Skeletal muscle satellite cell (primary cell): ENCODE results near the gene C1QTNF12.

Experiments used
- H3K27me3 ChIP-seq: 2 replicates; pipeline ENCODE4 v1.7.0; 2013; ENCODE audit warnings: low read length; ENCODE audit not compliant: control insufficient read depth, insufficient read depth
- H3K36me3 ChIP-seq: 2 replicates; pipeline ENCODE4 v1.7.0; 2013; ENCODE audit warnings: mild to moderate bottlenecking, control low read depth, low read length; ENCODE audit not compliant: insufficient read depth
- H3K4me1 ChIP-seq: 2 replicates; pipeline ENCODE4 v1.7.0; 2013; ENCODE audit warnings: low read length; ENCODE audit not compliant: control insufficient read depth, insufficient read depth
- H3K4me2 ChIP-seq: 2 replicates; pipeline ENCODE4 v1.7.0; 2013; ENCODE audit warnings: mild to moderate bottlenecking, low read length
- H3K4me3 ChIP-seq: 2 replicates; pipeline ENCODE4 v1.7.0; 2013; ENCODE audit warnings: low read length
- H3K9ac ChIP-seq: 2 replicates; pipeline ENCODE4 v1.7.0; 2013; ENCODE audit warnings: mild to moderate bottlenecking, low read depth, low read length, moderate library complexity
- H3K9me3 ChIP-seq: replicated peaks from 2 replicates; pipeline ENCODE4 v1.7.0; 2013; ENCODE audit warnings: mild to moderate bottlenecking, control low read depth, low read length

The C1QTNF12 gene

GRCh38 chr1:1279028-1279427, 32.5 kb upstream of the C1QTNF12 start:
- Histone ChIP-seq H3K9ac (no peak overlapping the region), H3K4me2 (no peak overlapping the region), H3K36me3 (no peaks in the 10 kb centered on the region), H3K4me3 (no peak overlapping the region), H3K4me1 (peaks cover 23% of the 10 kb centered on the region), H3K9me3 (no peaks in the 10 kb centered on the region), H3K27me3 (no peaks in the 10 kb centered on the region)

- Histone ChIP-seq H3K9me3 (no peaks in the 10 kb centered on the region), H3K4me1 (peaks cover 23% of the 10 kb centered on the region), H3K4me2 (no peak overlapping the region), H3K4me3 (no peak overlapping the region), H3K27me3 (no peaks in the 10 kb centered on the region), H3K9ac (no peak overlapping the region), H3K36me3 (no peaks in the 10 kb centered on the region)
These were observed 32.1 kb upstream of the C1QTNF12 start for GRCh38 chr1:1278620-1279019.

DNA sequence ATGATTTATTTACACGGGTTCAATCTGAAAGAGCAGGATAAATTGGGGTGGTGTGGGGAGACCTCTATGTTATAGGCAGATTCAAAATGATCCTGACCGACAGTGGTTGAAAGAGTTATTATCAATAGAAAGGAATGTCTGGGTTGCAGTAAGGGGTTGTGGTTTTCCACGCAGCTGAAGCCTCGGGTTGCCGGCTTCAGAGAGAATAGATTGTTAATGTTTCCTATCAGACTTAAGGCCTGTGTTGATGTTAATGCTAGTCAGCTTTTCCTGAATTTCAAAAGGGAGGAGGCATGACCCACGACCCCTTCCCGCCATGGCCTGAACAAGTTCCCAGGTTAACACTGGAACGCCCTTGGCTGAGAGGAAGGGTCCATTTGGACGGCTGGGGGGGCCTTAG, 29.3 kb upstream of the C1QTNF12 start:
- H3K9me3 ChIP-seq, result no peaks in the 10 kb centered on the region
- H3K4me2 ChIP-seq, result no peak overlapping the region
- peaks cover 28% of the 10 kb centered on the region for H3K4me1 ChIP-seq
- H3K9ac ChIP-seq, result no peak overlapping the region
- H3K27me3 ChIP-seq, result no peaks in the 10 kb centered on the region
- H3K4me3 ChIP-seq, result no peak overlapping the region
- H3K36me3 ChIP-seq, result peaks cover 13% of the 10 kb centered on the region

- Histone ChIP-seq H3K36me3 (peaks cover 14% of the 10 kb centered on the region), H3K4me2 (peak overlapping the region; percentile 95), H3K9me3 (no peaks in the 10 kb centered on the region), H3K4me1 (peaks cover 35% of the 10 kb centered on the region), H3K4me3 (peak overlapping the region; percentile 99), H3K9ac (peak overlapping the region; percentile 100), H3K27me3 (no peaks in the 10 kb centered on the region)
These were observed 28.5 kb upstream of the C1QTNF12 start for GRCh38 chr1:1274931-1275431.

GRCh38 chr1:1274299-1274930, 27.9 kb upstream of the C1QTNF12 start:
- Histone ChIP-seq H3K4me1 (peaks cover 35% of the 10 kb centered on the region), H3K4me3 (peak overlapping the region; percentile 99), H3K9ac (peak overlapping the region; percentile 100), H3K4me2 (peak overlapping the region; percentile 95), H3K9me3 (no peaks in the 10 kb centered on the region), H3K36me3 (peaks cover 18% of the 10 kb centered on the region), H3K27me3 (no peaks in the 10 kb centered on the region)

DNA sequence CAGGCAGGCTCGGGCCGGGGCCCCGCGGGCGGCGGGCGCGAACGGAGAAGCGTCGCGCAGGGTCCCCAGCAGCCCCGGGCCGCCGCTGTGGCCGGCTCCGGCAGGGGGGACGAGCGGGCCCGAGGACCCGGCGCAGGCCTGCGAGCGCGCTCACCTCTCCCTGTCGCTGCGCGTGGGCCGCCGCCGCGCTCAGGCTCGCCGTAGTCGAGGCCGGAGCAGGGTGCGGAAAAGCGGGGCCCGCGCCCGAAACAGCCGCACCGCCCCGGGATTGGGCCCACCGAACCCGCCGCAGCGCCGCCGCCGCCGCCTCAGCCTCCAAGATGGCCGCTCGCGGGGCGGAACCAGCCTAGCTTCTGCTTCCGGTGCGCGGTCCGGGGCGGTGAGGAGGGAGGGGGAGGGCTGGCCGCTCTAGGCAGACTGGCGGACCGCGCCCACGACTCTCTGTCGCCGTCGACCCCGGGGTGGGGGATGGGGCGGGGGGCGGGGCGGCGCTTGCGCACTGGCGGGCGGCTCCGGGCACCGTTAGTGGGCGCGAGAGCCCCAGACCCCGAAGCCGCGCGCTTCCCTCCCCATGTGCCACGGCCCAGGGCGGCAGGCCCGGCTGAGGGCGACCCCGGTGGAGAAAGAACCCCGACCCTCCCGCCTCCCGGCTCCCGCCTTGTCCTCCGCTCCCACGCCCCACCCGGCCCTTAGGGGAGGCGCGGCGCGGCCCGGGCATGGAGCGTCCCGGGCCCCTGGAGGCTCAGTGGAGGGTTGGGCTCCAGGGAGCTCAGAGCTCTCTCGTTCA, 27.2 kb upstream of the C1QTNF12 start, which contains the start of gene UBE2J2:
Gene UBE2J2, minus strand, starts transcription at position 343 of the 787 bp plus-strand sequence. CDS start 5,862 bp downstream, outside the sequence.
- H3K9ac ChIP-seq, result peak within 1 kb of the TSS; percentile 100
- H3K9me3 ChIP-seq, result no peaks in the 10 kb centered on the region
- peak within 1 kb of the TSS; percentile 99 for H3K4me2 ChIP-seq
- peaks cover 18% of the 10 kb centered on the region for H3K36me3 ChIP-seq
- peaks cover 35% of the 10 kb centered on the region for H3K4me1 ChIP-seq
- H3K27me3 ChIP-seq, result no peaks in the 10 kb centered on the region
- peak within 1 kb of the TSS; percentile 99 for H3K4me3 ChIP-seq

DNA sequence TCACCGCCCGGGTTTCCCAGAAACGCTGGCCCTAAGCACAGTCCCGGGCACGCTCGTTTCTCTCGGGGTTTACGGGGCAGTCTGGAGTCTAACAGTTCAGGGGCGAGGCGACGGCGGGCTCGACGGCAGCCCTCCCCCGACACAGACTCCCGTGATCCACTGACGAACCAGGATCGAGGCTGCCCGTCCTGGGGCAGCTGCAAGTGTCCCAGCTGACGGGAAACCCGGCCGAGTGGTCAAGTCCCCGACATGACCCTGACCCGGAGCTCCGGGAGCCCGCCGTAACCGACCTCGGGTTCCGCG, 26.6 kb upstream of the C1QTNF12 start:
- Histone ChIP-seq H3K27me3 (no peaks in the 10 kb centered on the region), H3K36me3 (peaks cover 22% of the 10 kb centered on the region), H3K9me3 (no peaks in the 10 kb centered on the region), H3K9ac (peak overlapping the region; percentile 100), H3K4me3 (peak overlapping the region; percentile 99), H3K4me1 (peaks cover 35% of the 10 kb centered on the region), H3K4me2 (peak overlapping the region; percentile 99)

GRCh38 chr1:1272341-1273208, 26.1 kb upstream of the C1QTNF12 start:
- H3K4me3 ChIP-seq, result peak overlapping the region; percentile 99
- H3K27me3 ChIP-seq, result no peaks in the 10 kb centered on the region
- H3K4me1 ChIP-seq, result peaks cover 35% of the 10 kb centered on the region
- H3K36me3 ChIP-seq, result peaks cover 27% of the 10 kb centered on the region
- peak overlapping the region; percentile 99 for H3K4me2 ChIP-seq
- no peaks in the 10 kb centered on the region for H3K9me3 ChIP-seq
- peak overlapping the region; percentile 100 for H3K9ac ChIP-seq

- H3K9me3 ChIP-seq, result no peaks in the 10 kb centered on the region
- peaks cover 36% of the 10 kb centered on the region for H3K36me3 ChIP-seq
- H3K4me1 ChIP-seq, result peaks cover 39% of the 10 kb centered on the region
- H3K4me3 ChIP-seq, result peak overlapping the region; percentile 49
- H3K27me3 ChIP-seq, result no peaks in the 10 kb centered on the region
- peak overlapping the region; percentile 100 for H3K9ac ChIP-seq
- peak overlapping the region; percentile 76 for H3K4me2 ChIP-seq
These were observed 24.3 kb upstream of the C1QTNF12 start for GRCh38 chr1:1270813-1271212.

- Histone ChIP-seq H3K9ac (no peak overlapping the region), H3K36me3 (peaks cover 49% of the 10 kb centered on the region), H3K4me2 (no peak overlapping the region), H3K4me3 (no peak overlapping the region), H3K4me1 (peaks cover 51% of the 10 kb centered on the region), H3K27me3 (no peaks in the 10 kb centered on the region), H3K9me3 (no peaks in the 10 kb centered on the region)
These were observed 21.8 kb upstream of the C1QTNF12 start for GRCh38 chr1:1268284-1268682.
